Endothelial cell of umbilical vein (primary cell): ENCODE measurements around the gene MRTFA. TPM values are rescaled to one million over a fixed set of nuclear protein-coding genes. Genes with fewer than 3 reads are reported as not detected.

Experiments used
- BruUV-seq: library from RNA; stranded (reverse); fragments of 400-500 nt; replicated peaks from 2 replicates; lab custom pipeline; 2021; lab: Mats Ljungman, UMichigan
- CTCF ChIA-PET: fragments of 300-600, 350-600 bp; sonication (Branson Sonifier 250); formaldehyde crosslinking; loops from one replicate; lab custom pipeline; 2021; ENCODE audit warnings: antibody characterized with exemption, inconsistent platforms; lab: Charles Lee
- POLR2A ChIA-PET: fragments of 300-600, 350-600 bp; sonication (Branson Sonifier 250); formaldehyde crosslinking; loops from one replicate; lab custom pipeline; 2021; ENCODE audit warnings: antibody characterized with exemption, inconsistent platforms; lab: Charles Lee
- DNase-seq: peaks from one replicate; pipeline ENCODE4 v3.0.0-alpha.2; 2011; ENCODE audit warnings: low read depth, low spot score
- FAIRE-seq: peaks from 2 replicates; lab custom pipeline; 2011; peaks lifted over from hg19 to GRCh38; lab: Jason Lieb, UNC
- H2AFZ ChIP-seq: 2 replicates; pipeline ENCODE4 v1.6.0; 2012; ENCODE audit warnings: low read depth, low read length, control low read depth, inconsistent platforms
- H3K27ac ChIP-seq: 2 replicates; pipeline ENCODE4 v1.5.1; 2011; ENCODE audit warnings: low read depth, mild to moderate bottlenecking, control low read depth, low read length, moderate library complexity; ENCODE audit not compliant: insufficient read depth
- H3K27me3 ChIP-seq, 2 experiments: 2 replicates each; pipeline versions ENCODE4 v1.6.0 to v1.6.1; 2011; ENCODE audit warnings: low read length in 2 of 2, mixed read lengths in 1 of 2; ENCODE audit not compliant: control insufficient read depth in 2 of 2, insufficient read depth in 2 of 2
- H3K36me3 ChIP-seq, 2 experiments: 2 replicates in 1 of 2; 3 replicates in 1 of 2; pipeline ENCODE4 v1.5.1; 2011; ENCODE audit warnings: low read length in 2 of 2, mild to moderate bottlenecking in 1 of 2, moderate library complexity in 1 of 2; ENCODE audit not compliant: control insufficient read depth in 2 of 2, insufficient read depth in 2 of 2; ENCODE audit errors: extremely low read depth in 1 of 2
- H3K4me1 ChIP-seq: 3 replicates; pipeline ENCODE4 v1.5.1; 2011; ENCODE audit warnings: mild to moderate bottlenecking, low read length; ENCODE audit not compliant: control insufficient read depth, insufficient read depth; ENCODE audit errors: extremely low read depth
- H3K4me2 ChIP-seq: 2 replicates; pipeline ENCODE4 v1.6.1; 2011; ENCODE audit warnings: low read length, control low read depth, mixed read lengths; ENCODE audit not compliant: insufficient read depth
- H3K4me3 ChIP-seq, 3 experiments: fragments of 200-600 bp in 1 of 3; sonication (generic), shearing (Covaris generic) in 1 of 3; replicated peaks in 1 of 3; 2 replicates each; pipeline ENCODE4 v1.5.1; 2011 to 2016; ENCODE audit warnings: control low read depth in 3 of 3, low read length in 3 of 3, mild to moderate bottlenecking in 2 of 3, inconsistent platforms in 1 of 3, low read depth in 1 of 3, moderate library complexity in 1 of 3; ENCODE audit not compliant: insufficient read depth in 1 of 3
- H3K79me2 ChIP-seq: 2 replicates; pipeline ENCODE4 v1.6.0; 2012; ENCODE audit warnings: low read length, inconsistent platforms; ENCODE audit not compliant: control insufficient read depth, insufficient read depth
- H3K9ac ChIP-seq: replicated peaks from 2 replicates; pipeline ENCODE3; 2011; ENCODE audit warnings: low read length, control low read depth; ENCODE audit not compliant: insufficient read depth; ENCODE audit errors: extremely low read depth
- H3K9me1 ChIP-seq: replicated peaks from 3 replicates; pipeline ENCODE4 v1.6.0; 2011; ENCODE audit warnings: mild to moderate bottlenecking, low read length; ENCODE audit not compliant: control insufficient read depth, insufficient read depth; ENCODE audit errors: extremely low read depth
- H3K9me3 ChIP-seq: replicated peaks from 2 replicates; pipeline ENCODE4 v1.5.1; 2012; ENCODE audit warnings: low read length, inconsistent platforms; ENCODE audit not compliant: control insufficient read depth, insufficient read depth
- H4K20me1 ChIP-seq: replicated peaks from 2 replicates; pipeline ENCODE3; 2011; ENCODE audit warnings: mild to moderate bottlenecking, low read length; ENCODE audit not compliant: control insufficient read depth, insufficient read depth; ENCODE audit errors: extremely low read depth
- CTCF ChIP-seq, 2 donors: IDR thresholded peaks; 1 replicate in 1 of 2; 2 replicates in 1 of 2; pipeline ENCODE4 v1.5.1; 2011; ENCODE audit warnings: low read length in 2 of 2, mild to moderate bottlenecking in 2 of 2, moderate library complexity in 2 of 2, control low read depth in 1 of 2, inconsistent platforms in 1 of 2, low read depth in 1 of 2; ENCODE audit not compliant: insufficient read depth in 1 of 2; ENCODE audit errors: extremely low read depth in 1 of 2
- EZH2 ChIP-seq: IDR thresholded peaks from 2 replicates; pipeline ENCODE4 v1.6.1; 2012; ENCODE audit warnings: borderline replicate concordance, low read depth, mild to moderate bottlenecking, moderate library complexity, low read length, inconsistent platforms; ENCODE audit not compliant: severe bottlenecking
- FOS ChIP-seq: IDR thresholded peaks from 2 replicates; pipeline ENCODE4 v1.6.1; 2011; ENCODE audit warnings: mild to moderate bottlenecking, low read length, moderate library complexity, borderline replicate concordance; ENCODE audit not compliant: insufficient read depth
- GATA2 ChIP-seq: IDR thresholded peaks from 2 replicates; pipeline ENCODE4 v1.7.0; 2011; ENCODE audit warnings: low read depth, mild to moderate bottlenecking, moderate library complexity, mixed read lengths, low read length; ENCODE audit not compliant: insufficient read length, insufficient read depth
- JUN ChIP-seq: IDR thresholded peaks from 2 replicates; pipeline ENCODE4 v1.6.1; 2011; ENCODE audit warnings: borderline replicate concordance, low read depth; ENCODE audit not compliant: insufficient read length, insufficient read depth
- MAX ChIP-seq: IDR thresholded peaks from 2 replicates; pipeline ENCODE4 v1.6.1; 2011; ENCODE audit not compliant: insufficient read depth, insufficient read length
- MYC ChIP-seq: IDR thresholded peaks from one replicate; pipeline ENCODE4 v1.6.1; 2011; ENCODE audit warnings: mild to moderate bottlenecking, low read depth, low read length
- POLR2A ChIP-seq: IDR thresholded peaks from 2 replicates; pipeline ENCODE4 v1.6.1; 2012; ENCODE audit warnings: low read depth, mild to moderate bottlenecking, control low read depth, low read length
- POLR2AphosphoS5 ChIP-seq: IDR thresholded peaks from 2 replicates; pipeline ENCODE4 v1.6.1; 2012; ENCODE audit warnings: low read depth, mild to moderate bottlenecking, control low read depth, low read length, moderate library complexity; ENCODE audit not compliant: insufficient read depth
- dilution Hi-C: fragments of 300-500 bp; cut with MboI; formaldehyde crosslinking; loops from one replicate; pipeline ENCODE4 v1.15.0; 2019; ENCODE audit warnings: low sequenced_read_pairs; ENCODE audit not compliant: extremely low pct_ligation_motif_present
- intact Hi-C: fragments of 100-400 bp; cut with micrococcal nuclease; formaldehyde crosslinking; loops from one replicate; pipeline ENCODE4 v1.10.0; 2022
- polyA plus RNA-seq, 4 experiments: library from polyadenylated mRNA; depleted of rRNA in 3 of 4; stranded (reverse) in 3 of 4; unstranded in 1 of 4; fragments of >200 nt; gene quantifications; 2 replicates each; pipeline versions ENCODE4 v1.2.1 to v1.2.3, GENCODE V29; 2011 to 2012; ENCODE audit warnings: missing spikeins in 1 of 4
- total RNA-seq: library from RNA; stranded (reverse); gene quantifications from 2 replicates; pipeline ENCODE4 v1.2.3, GENCODE V29; 2021

MRTFA gene
- total and polyA plus RNA-seq, 2 donors (not counting 3 experiments of a cell fraction or from before 2014, with no cell fraction given), result 13.6 to 44.1 TPM

- no peaks in the 10 kb centered on the region for H4K20me1 ChIP-seq
- DNase-seq, result no peak
- dilution Hi-C loops, result no loop called here
- H3K4me3 ChIP-seq, result no peak overlapping the region
- H3K79me2 ChIP-seq, result no peaks in the 10 kb centered on the region
- POLR2A ChIA-PET, result no interaction called here
- H3K27ac ChIP-seq, result no peak overlapping the region
- no peak for TF ChIP-seq CTCF (IDR thresholded peaks at IDR 0.05; ENCODE audit: extremely low read depth in 1 of 2, insufficient read depth in 1 of 2, low read depth in 1 of 2, low read length in 2 of 2)
- TF ChIP-seq POLR2A, result no peak
- TF ChIP-seq MAX, result no peak
- TF ChIP-seq POLR2AphosphoS5, result no peak
- TF ChIP-seq GATA2, result no peak
- no peak for TF ChIP-seq FOS
- TF ChIP-seq MYC, result no peak
- no peak for TF ChIP-seq JUN
- no peak for TF ChIP-seq EZH2
- no peak overlapping the region for H2AFZ ChIP-seq
- CTCF ChIA-PET, result interaction anchor here (0.8 to 1.9 kb wide), 2 partner anchors 17 to 55 kb away, joined by 3 to 5 read pairs; no protein-coding TSS in a partner anchor
- no peaks in the 10 kb centered on the region for H3K4me1 ChIP-seq
- no peaks in the 10 kb centered on the region for H3K9me3 ChIP-seq
- intact Hi-C loops, result no loop called here
- FAIRE-seq, result no peak
- H3K4me2 ChIP-seq, result no peak overlapping the region
- H3K9me1 ChIP-seq, result no peaks in the 10 kb centered on the region
- no TSS peak for BruUV-seq
- H3K9ac ChIP-seq, result no peak overlapping the region
- no peaks in the 10 kb centered on the region for H3K27me3 ChIP-seq
- no peaks in the 10 kb centered on the region for H3K36me3 ChIP-seq
Measured at GRCh38 chr22:40507491-40507890, 129.0 kb downstream of the MRTFA start.
